Measurements from ENCODE around the gene PEPD.

The PEPD gene

GRCh38 chr19:33388725-33389420, 132.7 kb downstream of the PEPD start:
- no peak for DNase-seq
- Mint-ChIP-seq H3K27me3 (no peaks in the 10 kb centered on the region), H3K27ac (no peak overlapping the region), H3K4me1 (peaks cover 3% of the 10 kb centered on the region), H3K9me3 (no peaks in the 10 kb centered on the region), H3K4me3 (no peak overlapping the region)
- ATAC-seq, result no peak

- no peak overlapping the region for H3K4me3 Mint-ChIP-seq
- DNase-seq (no peak), ATAC-seq (no peak)
- H3K4me1 Mint-ChIP-seq, result peaks cover 6% of the 10 kb centered on the region
- peak overlapping the region in 1 of 2 donors; percentile 63 for H3K27ac Mint-ChIP-seq
- no peaks in the 10 kb centered on the region for H3K27me3 Mint-ChIP-seq
- H3K9me3 Mint-ChIP-seq, result no peaks in the 10 kb centered on the region
Observed at GRCh38 chr19:33388231-33388724, 133.3 kb downstream of the PEPD start.

- DNase-seq (no peak), ATAC-seq (no peak)
- Mint-ChIP-seq H3K4me3 (no peak overlapping the region), H3K9me3 (no peaks in the 10 kb centered on the region), H3K4me1 (peaks cover 6% of the 10 kb centered on the region), H3K27ac (no peak overlapping the region), H3K27me3 (no peaks in the 10 kb centered on the region)
Observed at GRCh38 chr19:33387351-33388230, 134.0 kb downstream of the PEPD start.

- DNase-seq (no peak), ATAC-seq (no peak)
- no peaks in the 10 kb centered on the region for H3K27me3 Mint-ChIP-seq
- peak overlapping the region in 1 of 2 donors; percentile 76 for H3K27ac Mint-ChIP-seq
- H3K9me3 Mint-ChIP-seq, result no peaks in the 10 kb centered on the region
- no peak overlapping the region for H3K4me3 Mint-ChIP-seq
- H3K4me1 Mint-ChIP-seq, result peaks cover 6% of the 10 kb centered on the region
Observed at GRCh38 chr19:33386361-33386858, 135.2 kb downstream of the PEPD start.

DNA sequence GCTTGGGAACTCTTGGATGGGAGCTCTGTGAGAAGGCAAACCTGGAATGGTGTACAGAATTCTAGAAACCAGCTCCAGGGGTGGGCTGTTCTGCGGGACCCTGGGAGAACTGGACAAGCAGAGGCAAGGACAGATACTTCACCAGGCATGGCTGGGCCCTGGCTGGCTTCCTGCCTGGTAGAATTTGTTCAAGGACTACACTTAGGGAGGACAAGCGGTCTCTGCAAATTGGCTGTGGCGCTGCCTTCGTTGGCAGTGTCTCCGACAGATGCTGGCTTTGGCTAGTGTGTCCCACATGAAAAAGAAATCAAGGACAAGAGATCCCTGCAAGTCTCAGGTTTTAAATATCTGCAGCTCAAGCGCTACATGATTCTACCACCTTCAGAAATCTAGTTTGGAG, 135.6 kb downstream of the PEPD start:
- Mint-ChIP-seq H3K4me1 (peaks cover 10% of the 10 kb centered on the region), H3K27ac (no peak overlapping the region), H3K9me3 (no peaks in the 10 kb centered on the region), H3K4me3 (no peak overlapping the region), H3K27me3 (no peaks in the 10 kb centered on the region)
- DNase-seq (no peak), ATAC-seq (no peak)

GRCh38 chr19:33384983-33385382, 136.6 kb downstream of the PEPD start:
- H3K4me1 Mint-ChIP-seq, result peaks cover 14% of the 10 kb centered on the region
- no peaks in the 10 kb centered on the region for H3K9me3 Mint-ChIP-seq
- H3K27me3 Mint-ChIP-seq, result no peaks in the 10 kb centered on the region
- DNase-seq (no peak), ATAC-seq (no peak)
- no peak overlapping the region for H3K27ac Mint-ChIP-seq
- H3K4me3 Mint-ChIP-seq, result no peak overlapping the region

DNA sequence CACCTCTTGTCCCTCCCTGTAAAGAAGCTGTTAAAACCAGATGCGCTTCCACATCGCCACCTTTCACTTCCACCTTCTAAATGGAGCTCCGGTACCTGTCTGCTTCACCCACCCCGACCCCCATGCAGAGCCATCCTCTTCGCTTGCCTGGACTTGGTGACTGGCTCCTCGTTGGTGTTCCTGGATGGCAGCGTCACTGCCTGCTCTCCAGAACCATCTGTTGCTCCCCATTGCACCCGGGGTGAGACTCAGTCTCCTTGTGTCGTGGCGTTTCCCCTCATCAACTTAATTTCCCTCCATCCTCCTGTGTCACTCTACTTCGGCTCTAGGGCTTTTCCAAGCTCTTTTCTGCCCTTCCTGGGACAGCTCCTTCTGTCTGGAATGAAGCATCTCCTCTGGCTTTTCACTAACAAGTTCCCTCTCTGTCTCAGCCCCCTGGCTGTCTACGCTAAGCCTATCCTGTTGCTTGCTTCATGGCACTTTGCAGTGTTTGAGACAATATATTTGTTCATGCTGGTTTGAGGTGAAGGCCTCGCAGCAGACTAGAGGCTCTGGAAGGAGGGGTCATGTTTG, 137.8 kb downstream of the PEPD start:
- DNase-seq (no peak), ATAC-seq (no peak)
- H3K9me3 Mint-ChIP-seq, result no peaks in the 10 kb centered on the region
- H3K27me3 Mint-ChIP-seq, result no peaks in the 10 kb centered on the region
- no peak overlapping the region for H3K4me3 Mint-ChIP-seq
- H3K4me1 Mint-ChIP-seq, result peaks cover 20% of the 10 kb centered on the region
- H3K27ac Mint-ChIP-seq, result peak overlapping the region; percentile 2 to 67

DNA sequence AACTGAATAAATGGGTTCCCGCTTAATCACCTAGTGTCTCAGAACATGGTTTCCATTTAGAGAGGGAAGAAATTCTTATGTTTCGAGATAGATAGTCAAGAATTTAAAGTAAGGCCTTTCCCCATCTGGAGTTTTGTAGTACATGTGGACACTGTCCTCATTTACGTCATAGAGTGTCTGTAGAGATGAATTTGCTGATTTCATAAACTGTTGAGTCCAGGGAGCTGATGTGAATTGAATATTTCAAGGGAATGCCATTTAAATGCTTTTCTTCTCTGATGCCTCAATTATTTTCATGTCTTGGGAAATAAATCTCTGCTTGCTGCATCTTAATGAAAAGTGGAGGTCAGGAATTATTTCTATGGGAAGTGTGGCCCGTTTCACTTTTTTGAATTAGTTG, 138.6 kb downstream of the PEPD start:
- Mint-ChIP-seq H3K27ac (no peak overlapping the region), H3K9me3 (no peaks in the 10 kb centered on the region), H3K4me3 (no peak overlapping the region), H3K27me3 (no peaks in the 10 kb centered on the region), H3K4me1 (peaks cover 28% of the 10 kb centered on the region)
- ATAC-seq (no peak), DNase-seq (no peak)

GRCh38 chr19:33382006-33382405, 139.6 kb downstream of the PEPD start:
- ATAC-seq, result no peak

GRCh38 chr19:33381101-33381500, 140.5 kb downstream of the PEPD start:
- ATAC-seq (no peak), DNase-seq (no peak)
- Mint-ChIP-seq H3K4me1 (peaks cover 47% of the 10 kb centered on the region), H3K9me3 (no peaks in the 10 kb centered on the region), H3K27ac (no peak overlapping the region), H3K27me3 (no peaks in the 10 kb centered on the region), H3K4me3 (no peak overlapping the region)

More at GRCh38 chr19:33382006-33382405, 139.6 kb downstream of the PEPD start:
- Mint-ChIP-seq H3K27ac (no peak overlapping the region), H3K4me3 (no peak overlapping the region), H3K9me3 (no peaks in the 10 kb centered on the region), H3K27me3 (no peaks in the 10 kb centered on the region), H3K4me1 (peaks cover 38% of the 10 kb centered on the region)
- no peak for DNase-seq

DNA sequence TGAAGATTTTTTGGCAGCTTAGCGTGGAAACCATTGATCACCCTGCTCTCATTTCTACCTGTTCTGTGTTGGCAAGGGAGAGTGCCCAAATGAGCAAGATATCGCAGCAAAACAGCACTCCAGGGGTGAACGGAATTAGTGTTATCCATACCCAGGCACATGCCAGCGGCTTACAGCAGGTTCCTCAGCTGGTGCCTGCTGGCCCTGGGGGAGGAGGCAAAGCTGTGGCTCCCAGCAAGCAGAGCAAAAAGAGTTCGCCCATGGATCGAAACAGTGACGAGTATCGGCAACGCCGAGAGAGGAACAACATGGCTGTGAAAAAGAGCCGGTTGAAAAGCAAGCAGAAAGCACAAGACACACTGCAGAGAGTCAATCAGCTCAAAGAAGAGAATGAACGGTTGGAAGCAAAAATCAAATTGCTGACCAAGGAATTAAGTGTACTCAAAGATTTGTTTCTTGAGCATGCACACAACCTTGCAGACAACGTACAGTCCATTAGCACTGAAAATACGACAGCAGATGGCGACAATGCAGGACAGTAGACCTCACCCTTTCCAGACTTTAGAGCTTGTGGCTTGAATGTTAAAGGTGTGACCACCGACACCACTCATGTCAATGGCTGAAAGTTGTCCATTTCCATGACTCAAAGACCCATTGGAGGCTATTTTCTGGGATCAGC, 142.3 kb downstream of the PEPD start:
- no peaks in the 10 kb centered on the region for H3K27me3 Mint-ChIP-seq
- no peak for DNase-seq
- peak overlapping the region in 1 of 2 donors; percentile 74 for H3K27ac Mint-ChIP-seq
- no peak overlapping the region for H3K4me3 Mint-ChIP-seq
- no peak for ATAC-seq
- H3K4me1 Mint-ChIP-seq, result peaks cover 64% of the 10 kb centered on the region
- no peaks in the 10 kb centered on the region for H3K9me3 Mint-ChIP-seq

DNA sequence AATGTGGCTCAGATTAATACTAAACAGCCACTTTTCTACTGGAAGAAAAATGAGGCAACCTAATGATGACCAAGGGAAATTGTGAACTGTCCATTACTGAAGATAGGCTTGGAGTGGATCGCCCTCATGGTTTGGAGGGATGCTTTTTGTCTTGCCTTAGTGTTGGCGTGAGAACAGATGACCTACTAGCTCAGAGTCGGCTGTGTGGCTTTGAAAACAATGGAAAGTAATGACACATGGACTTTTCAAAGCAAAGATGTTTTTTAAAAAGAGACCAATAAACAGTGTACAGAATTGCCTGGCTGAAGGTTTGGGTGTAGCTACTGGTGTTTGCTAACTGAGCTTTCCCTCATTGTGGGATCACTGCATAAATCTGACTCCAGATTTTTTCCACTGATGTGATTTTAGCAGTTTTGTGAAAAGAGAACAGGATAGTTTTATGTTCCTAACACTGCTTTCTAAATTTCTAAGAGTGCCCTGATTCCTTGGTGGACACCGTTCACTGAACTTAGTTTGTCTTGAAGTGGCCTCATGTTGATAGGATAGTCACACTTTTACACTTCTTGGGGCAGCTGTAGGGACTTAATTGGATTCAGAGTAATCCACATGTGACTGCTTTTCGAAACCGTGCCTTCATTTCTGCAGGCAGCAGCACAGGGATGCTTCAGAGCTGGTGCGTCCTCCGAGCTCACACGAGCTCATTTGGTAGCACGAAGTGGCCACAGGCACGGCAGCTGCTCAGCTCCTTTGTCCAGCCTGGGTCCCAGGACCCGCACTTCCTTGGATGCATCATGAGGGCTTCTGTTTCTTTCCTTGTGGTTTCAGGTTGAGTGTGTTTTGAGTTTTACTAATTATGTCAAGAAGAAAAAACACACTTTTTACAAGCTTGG, 143.8 kb downstream of the PEPD start:
- peaks cover 64% of the 10 kb centered on the region for H3K4me1 Mint-ChIP-seq
- H3K27me3 Mint-ChIP-seq, result no peaks in the 10 kb centered on the region
- H3K9me3 Mint-ChIP-seq, result no peaks in the 10 kb centered on the region
- H3K4me3 Mint-ChIP-seq, result peak overlapping the region in 1 of 2 donors; percentile 26
- DNase-seq (no peak), ATAC-seq (no peak)
- peak overlapping the region in 1 of 2 donors; percentile 50 for H3K27ac Mint-ChIP-seq

- no peak for DNase-seq
- peaks cover 66% of the 10 kb centered on the region for H3K4me1 Mint-ChIP-seq
- no peaks in the 10 kb centered on the region for H3K9me3 Mint-ChIP-seq
- no peaks in the 10 kb centered on the region for H3K27me3 Mint-ChIP-seq
- ATAC-seq, result no peak
- peak overlapping the region in 1 of 2 donors; percentile 59 for H3K27ac Mint-ChIP-seq
- H3K4me3 Mint-ChIP-seq, result peak overlapping the region in 1 of 2 donors; percentile 55
Observed at GRCh38 chr19:33376941-33377557, 144.5 kb downstream of the PEPD start.

DNA sequence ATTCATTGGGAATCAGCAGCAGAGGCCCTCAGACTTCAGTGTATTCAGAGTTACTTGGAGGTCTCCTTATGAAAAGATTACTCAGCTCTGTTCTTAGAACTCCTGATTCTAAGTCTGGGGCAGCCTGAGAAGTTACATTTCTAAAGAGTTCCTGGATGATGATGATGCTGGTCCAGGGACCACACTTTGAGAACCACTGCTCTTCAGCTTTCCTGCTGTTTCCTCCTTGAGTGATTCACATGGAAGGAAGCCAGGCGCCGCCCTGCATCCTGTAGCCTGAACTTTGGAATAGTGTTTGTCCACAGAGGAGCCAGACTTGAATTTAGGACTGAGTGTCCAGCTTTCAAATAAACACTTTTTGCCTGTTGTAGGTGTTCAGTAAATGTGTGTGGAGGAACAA, 145.2 kb downstream of the PEPD start:
- peak overlapping the region; percentile 83 to 95 for H3K4me3 Mint-ChIP-seq
- peaks cover 66% of the 10 kb centered on the region for H3K4me1 Mint-ChIP-seq
- no peaks in the 10 kb centered on the region for H3K27me3 Mint-ChIP-seq
- no peak for DNase-seq
- no peaks in the 10 kb centered on the region for H3K9me3 Mint-ChIP-seq
- H3K27ac Mint-ChIP-seq, result peak overlapping the region; percentile 9 to 59
- no peak for ATAC-seq

All from stimulated activated naive CD8-positive, alpha-beta T cell treated with anti-CD3 and anti-CD28 coated beads, Interleukin-15, amount 100 ng/mL, for 72 hours (primary cell).